ENCODE results near the gene MAGEA2B.
"Not testable (repeated sequence)": the region's sequence is repeated elsewhere in the genome, so short reads cannot be mapped to it uniquely, and the experiment has no call there.

Gene MAGEA2B

DNA sequence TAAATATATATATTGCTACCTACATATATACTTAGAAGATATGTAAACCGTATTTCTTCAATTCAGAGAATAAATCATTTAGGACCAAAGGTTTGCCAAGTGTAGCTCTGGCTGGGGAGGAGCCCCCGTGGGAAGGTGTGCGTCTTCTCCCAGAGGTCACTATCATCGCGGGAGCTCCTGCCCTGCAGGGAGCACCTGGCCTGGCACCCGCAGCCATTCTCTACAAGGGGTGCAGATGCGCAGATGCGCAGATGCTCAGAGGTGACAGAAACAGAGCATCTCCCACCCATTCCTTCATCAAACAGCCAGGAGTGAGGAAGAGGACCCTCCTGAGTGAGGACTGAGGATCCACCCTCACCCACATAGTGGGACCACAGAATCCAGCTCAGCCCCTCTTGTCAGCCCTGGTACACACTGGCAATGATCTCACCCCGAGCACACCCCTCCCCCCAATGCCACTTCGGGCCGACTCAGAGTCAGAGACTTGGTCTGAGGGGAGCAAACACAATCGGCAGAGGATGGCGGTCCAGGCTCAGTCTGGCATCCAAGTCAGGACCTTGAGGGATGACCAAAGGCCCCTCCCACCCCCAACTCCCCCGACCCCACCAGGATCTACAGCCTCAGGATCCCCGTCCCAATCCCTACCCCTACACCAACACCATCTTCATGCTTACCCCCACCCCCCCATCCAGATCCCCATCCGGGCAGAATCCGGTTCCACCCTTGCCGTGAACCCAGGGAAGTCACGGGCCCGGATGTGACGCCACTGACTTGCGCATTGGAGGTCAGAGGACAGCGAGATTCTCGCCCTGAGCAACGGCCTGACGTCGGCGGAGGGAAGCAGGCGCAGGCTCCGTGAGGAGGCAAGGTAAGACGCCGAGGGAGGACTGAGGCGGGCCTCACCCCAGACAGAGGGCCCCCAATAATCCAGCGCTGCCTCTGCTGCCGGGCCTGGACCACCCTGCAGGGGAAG is at the start of gene MAGEA2B:
MAGEA2B (plus strand) TSS at position 814 of the 973 bp plus-strand sequence. CDS start 2,479 bp downstream, outside the sequence.
- DNase-seq, result not testable (repeated sequence)

GRCh38 chrX:152674135-152674534 is 40.3 kb upstream of the MAGEA2B start:
- DNase-seq, result no peak

- DNase-seq, result not testable (repeated sequence)
These were observed 39.8 kb upstream of the MAGEA2B start for GRCh38 chrX:152674652-152675051.

GRCh38 chrX:152681012-152681411 is 33.4 kb upstream of the MAGEA2B start:
- not testable (repeated sequence) for DNase-seq

DNA sequence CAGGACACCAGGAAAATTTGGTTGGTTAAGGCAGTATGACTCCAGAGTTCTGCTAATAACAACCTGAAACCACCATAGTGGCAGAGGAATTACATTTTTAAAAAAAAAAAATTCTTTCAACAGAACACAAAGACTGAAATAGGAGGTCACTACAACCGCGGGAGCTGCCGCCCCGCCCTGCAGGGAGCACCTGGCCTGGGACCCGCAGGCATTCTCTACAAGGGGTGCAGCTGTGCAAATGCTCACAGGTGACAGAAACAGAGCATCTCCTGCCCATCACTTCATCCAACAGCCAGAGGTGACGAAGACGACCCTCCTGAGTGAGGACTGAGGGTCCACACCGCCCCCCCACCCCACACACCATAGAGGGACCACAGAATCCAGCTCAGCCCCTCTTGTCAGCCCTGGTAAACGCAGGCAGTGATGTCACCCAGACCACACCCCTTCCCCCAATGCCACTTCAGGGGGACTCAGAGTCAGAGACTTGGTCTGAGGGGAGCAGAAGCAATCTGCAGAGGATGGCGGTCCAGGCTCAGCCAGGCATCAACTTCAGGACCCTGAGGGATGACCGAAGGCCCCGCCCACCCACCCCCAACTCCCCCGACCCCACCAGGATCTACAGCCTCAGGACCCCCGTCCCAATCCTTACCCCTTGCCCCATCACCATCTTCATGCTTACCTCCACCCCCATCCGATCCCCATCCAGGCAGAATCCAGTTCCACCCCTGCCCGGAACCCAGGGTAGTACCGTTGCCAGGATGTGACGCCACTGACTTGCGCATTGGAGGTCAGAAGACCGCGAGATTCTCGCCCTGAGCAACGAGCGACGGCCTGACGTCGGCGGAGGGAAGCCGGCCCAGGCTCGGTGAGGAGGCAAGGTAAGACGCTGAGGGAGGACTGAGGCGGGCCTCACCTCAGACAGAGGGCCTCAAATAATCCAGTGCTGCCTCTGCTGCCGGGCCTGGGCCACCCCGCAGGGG is 16.2 kb upstream of the MAGEA2B start, which contains the start of gene MAGEA3:
MAGEA3 (plus strand) TSS at position 843 of the 980 bp plus-strand sequence. CDS start 2,039 bp downstream, outside the sequence.
- not testable (repeated sequence) for DNase-seq

- DNase-seq, result not testable (repeated sequence)
These were observed 14.0 kb upstream of the MAGEA2B start for GRCh38 chrX:152700390-152700789.

DNA sequence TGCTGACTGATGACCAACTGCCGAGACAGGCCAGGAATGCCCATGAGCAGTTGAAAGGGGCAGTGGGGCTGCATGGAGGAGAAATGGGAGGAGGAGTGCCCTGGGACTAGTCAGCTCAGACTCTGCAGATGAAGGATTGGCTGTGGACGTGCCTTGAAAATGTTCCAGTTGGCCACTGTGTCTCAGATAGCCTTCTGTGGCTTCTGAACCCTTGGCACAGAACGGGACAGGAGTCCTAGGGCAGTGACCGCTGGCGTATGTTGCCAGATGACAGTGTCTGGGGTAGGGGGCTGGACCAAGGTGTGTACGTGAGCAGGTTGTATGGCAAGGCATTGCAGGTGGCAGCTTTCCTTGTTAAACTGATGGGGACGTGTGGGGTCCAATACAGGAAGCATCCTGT is 7.9 kb upstream of the MAGEA2B start:
- DNase-seq, result not testable (repeated sequence)

DNA sequence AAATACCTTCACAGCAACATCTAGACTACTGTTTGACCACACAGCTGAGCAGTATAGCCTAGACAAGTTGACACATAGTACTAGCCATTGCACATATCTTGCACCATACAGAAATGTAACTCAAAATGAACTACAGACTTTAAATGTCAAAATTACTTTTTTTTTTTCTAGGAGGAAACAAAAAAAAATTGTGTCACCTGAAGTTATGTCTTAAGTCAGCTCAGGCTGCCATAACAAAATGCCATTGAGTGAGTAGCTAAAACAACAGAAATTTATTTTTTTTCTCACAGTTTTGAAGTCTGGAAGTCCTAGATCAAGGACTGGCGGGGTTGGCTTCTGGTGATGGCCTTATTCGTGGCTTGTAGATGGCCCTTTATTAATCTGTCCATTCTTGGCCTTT is 5.3 kb upstream of the MAGEA2B start, which contains the start of gene CSAG2:
CSAG2 (minus strand) TSS at position 101 of the 400 bp plus-strand sequence. CDS start 161 bp downstream, outside the sequence.
- DNase-seq, result not testable (repeated sequence)

DNA sequence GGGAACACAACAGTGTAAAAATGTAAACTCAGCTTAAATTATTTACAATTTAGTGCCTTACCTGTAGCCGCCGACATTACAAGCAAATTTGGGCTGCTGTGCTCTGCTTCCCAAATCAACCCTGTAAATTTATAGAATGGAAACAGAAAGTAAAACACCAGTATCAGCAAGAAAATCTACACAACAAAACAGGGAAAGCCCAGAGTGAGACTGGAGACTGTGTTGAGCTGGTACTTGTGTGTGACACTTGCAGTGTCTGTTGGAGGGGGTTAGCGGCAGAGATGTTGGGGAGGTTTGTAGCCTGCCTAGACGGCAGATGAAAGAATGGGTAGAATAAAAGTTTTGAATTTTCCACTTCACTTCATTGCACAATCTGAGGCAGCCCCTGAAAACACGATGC is 1.2 kb upstream of the MAGEA2B start:
- DNase-seq, result not testable (repeated sequence)

GRCh38 chrX:152725409-152725808 is 11.0 kb downstream of the MAGEA2B start:
- DNase-seq, result no peak

DNA sequence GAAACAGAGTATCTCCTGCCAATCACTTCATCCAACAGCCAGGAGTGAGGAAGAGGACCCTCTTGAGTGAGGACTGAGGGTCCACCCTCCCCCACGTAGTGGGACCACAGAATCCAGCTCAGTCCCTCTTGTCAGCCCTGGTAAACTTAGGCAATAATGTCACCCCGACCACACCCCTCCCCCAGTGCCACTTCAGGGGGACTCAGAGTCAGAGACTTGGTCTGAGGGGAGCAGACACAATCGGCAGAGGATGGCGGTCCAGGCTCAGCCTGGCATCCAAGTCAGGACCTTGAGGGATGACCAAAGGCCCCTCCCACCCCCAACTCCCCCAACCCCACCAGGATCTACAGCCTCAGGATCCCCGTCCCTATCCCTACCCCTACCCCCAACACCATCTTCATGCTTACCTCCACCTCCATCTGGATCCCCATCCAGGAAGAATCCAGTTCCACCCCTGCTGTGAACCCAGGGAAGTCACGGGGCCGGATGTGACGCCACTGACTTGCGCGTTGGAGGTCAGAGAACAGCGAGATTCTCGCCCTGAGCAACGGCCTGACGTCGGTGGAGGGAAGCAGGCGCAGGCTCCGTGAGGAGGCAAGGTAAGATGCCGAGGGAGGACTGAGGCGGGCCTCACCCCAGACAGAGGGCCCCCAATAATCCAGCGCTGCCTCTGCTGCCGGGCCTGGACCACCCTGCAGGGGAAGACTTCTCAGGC is 19.0 kb downstream of the MAGEA2B start, which contains the start of the genes CSAG1 and MAGEA12:
CSAG1 (minus strand) TSS at position 461 of the 715 bp plus-strand sequence. CDS start 1,261 bp downstream, outside the sequence.
MAGEA12 (plus strand) TSS at position 497 of the 715 bp plus-strand sequence. CDS start 2,405 bp downstream, outside the sequence.
- no peak for DNase-seq

DNA sequence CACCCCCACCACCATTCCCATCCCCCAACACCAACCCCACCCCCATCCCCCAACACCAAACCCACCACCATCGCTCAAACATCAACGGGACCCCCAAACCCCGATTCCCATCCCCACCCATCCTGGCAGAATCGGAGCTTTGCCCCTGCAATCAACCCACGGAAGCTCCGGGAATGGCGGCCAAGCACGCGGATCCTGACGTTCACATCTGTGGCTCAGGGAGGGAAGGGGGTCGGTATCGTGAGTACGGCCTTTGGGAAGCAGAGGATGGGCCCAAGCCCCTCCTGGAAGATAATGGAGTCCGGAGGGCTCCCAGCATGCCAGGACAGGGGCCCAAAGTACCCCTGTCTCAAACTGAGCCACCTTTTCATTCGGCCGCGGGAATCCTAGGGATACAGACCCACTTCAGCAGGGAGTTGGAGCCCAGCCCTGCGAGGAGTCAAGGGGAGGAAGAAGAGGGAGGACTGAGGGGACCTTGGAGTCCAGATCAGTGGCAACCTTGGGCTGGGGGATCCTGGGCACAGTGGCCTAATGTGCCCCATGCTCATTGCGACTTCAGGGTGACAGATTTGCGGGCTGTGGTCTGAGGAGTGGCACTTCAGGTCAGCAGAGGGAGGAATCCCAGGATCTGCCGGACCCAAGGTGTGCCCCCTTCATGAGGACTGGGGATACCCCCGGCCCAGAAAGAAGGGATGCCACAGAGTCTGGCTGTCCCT is 19.9 kb downstream of the MAGEA2B start:
- not testable (repeated sequence) for DNase-seq

DNA sequence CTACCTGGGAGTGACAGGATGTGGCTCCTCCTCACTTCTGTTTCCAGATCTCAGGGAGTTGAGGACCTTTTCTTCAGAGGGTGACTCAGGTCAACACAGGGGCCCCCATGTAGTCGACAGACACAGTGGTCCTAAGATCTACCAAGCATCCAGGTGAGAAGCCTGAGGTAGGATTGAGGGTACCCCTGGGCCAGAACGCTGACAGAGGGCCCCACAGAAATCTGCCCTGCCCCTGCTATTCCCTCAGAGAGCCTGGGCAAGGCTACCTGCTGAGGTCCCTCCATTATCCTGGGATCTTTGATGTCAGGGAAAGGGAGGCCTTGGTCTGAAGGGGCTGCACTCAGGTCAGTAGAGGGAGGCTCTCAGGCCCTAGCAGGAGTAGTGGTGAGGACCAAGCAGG is 20.7 kb downstream of the MAGEA2B start:
- DNase-seq, result no peak

DNA sequence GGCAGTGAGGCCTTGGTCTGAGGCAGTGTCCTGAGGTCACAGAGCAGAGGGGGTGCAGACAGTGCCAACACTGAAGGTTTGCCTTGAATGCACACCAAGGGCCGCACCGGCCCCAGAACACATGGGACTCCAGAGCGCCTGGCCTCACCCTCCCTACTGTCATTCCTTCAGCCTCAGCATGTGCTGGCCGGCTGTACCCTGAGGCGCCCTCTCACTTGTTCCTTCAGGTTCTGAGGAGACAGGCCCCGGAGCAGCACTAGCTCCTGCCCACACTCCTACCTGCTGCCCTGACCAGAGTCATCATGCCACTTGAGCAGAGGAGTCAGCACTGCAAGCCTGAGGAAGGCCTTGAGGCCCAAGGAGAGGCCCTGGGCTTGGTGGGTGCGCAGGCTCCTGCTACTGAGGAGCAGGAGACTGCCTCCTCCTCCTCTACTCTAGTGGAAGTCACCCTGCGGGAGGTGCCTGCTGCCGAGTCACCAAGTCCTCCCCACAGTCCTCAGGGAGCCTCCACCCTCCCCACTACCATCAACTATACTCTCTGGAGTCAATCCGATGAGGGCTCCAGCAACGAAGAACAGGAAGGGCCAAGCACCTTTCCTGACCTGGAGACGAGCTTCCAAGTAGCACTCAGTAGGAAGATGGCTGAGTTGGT is 21.6 kb downstream of the MAGEA2B start:
- no peak for DNase-seq

DNA sequence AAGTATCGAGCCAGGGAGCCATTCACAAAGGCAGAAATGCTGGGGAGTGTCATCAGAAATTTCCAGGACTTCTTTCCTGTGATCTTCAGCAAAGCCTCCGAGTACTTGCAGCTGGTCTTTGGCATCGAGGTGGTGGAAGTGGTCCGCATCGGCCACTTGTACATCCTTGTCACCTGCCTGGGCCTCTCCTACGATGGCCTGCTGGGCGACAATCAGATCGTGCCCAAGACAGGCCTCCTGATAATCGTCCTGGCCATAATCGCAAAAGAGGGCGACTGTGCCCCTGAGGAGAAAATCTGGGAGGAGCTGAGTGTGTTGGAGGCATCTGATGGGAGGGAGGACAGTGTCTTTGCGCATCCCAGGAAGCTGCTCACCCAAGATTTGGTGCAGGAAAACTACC is 22.1 kb downstream of the MAGEA2B start:
- DNase-seq, result not testable (repeated sequence)

DNA sequence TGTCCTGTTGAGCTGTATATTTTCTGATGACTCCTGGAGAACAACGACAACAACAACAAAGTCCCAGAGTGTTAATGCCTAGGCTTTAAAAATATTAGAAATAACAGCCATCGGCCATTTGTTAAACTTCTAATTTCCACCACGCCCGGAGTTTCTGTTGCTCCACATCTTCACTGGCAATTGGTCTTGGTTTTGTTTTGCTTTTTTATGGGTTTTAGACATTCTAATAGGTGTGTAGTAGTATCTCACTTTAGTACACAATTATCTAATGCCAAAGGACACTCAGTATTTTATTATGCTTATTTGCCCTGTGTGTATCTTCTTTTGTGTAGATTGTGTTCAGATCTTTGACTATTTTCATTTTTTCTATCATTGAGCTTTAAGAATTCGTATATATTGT is 24.1 kb downstream of the MAGEA2B start:
- no peak for DNase-seq

- not testable (repeated sequence) for DNase-seq
These were observed 39.5 kb downstream of the MAGEA2B start, which contains the start of gene MAGEA2 for GRCh38 chrX:152753686-152754650. Gene MAGEA2, minus strand, starts transcription at chrX:152753842. Its CDS starts 2,479 bp downstream, at chrX:152751363.

DNA sequence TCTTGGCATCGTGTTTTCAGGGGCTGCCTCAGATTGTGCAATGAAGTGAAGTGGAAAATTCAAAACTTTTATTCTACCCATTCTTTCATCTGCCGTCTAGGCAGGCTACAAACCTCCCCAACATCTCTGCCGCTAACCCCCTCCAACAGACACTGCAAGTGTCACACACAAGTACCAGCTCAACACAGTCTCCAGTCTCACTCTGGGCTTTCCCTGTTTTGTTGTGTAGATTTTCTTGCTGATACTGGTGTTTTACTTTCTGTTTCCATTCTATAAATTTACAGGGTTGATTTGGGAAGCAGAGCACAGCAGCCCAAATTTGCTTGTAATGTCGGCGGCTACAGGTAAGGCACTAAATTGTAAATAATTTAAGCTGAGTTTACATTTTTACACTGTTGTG is 40.4 kb downstream of the MAGEA2B start:
- not testable (repeated sequence) for DNase-seq

GRCh38 chrX:152758918-152759317 is 44.5 kb downstream of the MAGEA2B start, which contains the start of gene CSAG3:
Gene CSAG3, plus strand, starts transcription at chrX:152759218.
- DNase-seq, result not testable (repeated sequence)
